Effector CD8-positive, alpha-beta T cell (primary cell): ENCODE measurements around the gene PEAK3.

Source experiments
- DNase-seq: peaks from one replicate; lab custom pipeline; 2025; lab: John Stamatoyannopoulos, UW

The PEAK3 gene

DNA sequence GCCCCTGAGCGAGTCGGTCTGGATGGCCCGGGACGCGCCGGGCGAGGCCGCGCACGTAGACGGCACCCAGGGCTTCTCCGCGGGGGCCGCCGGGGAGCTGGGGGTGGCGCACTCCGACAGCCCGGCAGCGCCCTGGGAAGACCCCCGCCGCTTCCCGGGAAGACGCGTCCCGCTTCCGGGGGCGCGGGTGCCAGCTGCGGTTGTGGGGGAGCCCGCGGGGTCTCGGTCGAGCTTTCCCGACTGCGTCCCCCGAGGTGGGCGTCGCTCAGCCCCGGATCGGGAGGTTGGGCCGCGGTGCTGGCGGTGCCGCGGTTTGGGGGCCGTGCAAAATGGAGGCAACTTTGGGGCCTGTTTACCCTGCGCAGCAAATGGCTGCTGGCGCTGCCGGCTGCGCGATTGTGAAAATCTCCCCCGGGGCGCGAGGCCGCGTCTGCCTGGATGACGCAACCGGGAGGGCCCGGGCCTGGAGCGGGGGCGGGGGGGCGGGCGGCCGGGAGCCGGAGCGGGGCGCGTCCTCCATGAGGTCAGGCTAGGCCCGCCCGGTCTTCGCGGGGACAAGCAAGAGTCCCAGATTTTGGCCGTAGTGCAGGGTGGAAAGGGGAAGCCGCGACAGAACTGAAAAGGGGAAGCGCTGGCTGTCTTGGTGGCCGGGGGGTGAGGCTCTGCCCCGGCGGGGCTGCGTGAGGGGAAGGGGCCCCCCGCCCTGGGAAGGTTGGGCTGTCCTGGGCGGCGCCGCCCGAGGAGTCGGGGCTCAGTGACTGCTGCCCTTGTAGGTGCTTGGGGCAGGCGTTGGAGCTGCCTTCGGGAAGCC, 11.3 kb downstream of the PEAK3 start:
- DNase-seq: peak; percentile 55

DNA sequence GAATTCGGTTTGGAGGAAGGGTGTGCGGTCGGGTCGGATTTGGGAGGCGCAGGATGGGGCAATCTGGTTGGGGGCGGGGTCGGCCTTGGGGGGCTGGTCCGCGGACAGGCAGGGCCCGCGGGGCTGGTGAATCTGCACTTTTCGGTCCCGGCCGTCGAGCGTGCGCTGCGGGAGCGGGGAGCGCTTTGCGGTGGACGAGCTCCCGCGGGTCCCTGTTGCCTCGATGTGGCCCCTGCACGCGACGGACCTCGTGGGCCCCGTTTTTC, 11.9 kb downstream of the PEAK3 start:
- peak; percentile 41 for DNase-seq

DNA sequence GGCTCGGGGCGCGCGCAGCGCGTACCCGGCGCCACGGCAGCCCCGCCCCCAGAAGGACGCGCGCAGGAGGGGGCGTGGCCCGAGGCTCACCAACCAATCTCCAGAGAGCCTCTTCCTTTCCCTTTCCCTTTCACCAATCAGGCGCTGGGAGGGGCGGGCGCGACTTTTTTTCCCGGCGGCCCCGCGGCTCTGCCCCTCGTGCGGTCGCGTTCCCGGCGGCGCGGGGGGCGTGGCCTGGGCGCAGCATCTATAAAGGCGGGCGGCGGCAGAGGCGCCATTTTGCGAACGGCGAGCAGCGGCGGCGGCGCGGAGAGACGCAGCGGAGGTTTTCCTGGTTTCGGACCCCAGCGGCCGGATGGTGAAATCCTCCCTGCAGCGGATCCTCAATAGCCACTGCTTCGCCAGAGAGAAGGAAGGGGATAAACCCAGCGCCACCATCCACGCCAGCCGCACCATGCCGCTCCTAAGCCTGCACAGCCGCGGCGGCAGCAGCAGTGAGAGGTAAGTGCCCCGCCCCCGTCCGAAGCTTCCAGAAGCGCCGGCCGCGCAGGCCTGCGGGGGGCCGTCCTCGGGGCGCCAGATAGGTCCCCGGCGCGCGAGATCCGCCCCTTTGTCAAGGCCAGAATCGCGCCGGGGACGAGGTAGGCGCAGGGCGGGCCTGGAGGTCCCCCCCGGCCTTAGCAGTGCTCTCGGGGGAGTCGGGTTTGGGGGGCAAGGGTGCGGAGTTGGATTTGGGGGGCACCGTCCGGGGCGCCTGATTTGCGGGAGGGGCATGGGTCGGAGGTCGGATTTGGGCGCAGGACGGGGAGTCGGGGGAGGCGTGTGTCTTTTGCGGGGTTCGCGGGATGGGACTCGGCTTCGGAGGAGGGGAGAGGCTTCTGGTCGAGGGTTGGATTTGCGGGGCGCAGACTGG, 12.5 kb downstream of the PEAK3 start:
- DNase-seq: peak; percentile 98

DNA sequence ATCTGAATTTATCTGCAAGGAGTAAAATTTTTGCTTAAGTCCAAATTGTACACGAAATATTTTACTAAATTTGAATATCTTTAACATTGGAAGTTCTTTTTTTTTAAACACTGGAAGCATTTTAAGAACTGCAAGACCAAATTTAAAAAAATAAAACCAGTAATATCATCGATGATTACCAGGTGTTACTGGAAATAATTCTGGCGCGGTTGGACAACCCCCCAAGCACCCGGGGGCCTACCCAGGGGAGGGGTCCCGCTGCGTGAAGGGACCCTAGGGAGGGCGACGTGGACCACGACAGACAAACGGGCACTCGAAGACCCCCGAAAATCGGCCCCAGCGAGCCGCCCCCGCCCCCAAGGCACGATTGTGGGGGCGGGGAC, 13.1 kb downstream of the PEAK3 start:
- no peak for DNase-seq

DNA sequence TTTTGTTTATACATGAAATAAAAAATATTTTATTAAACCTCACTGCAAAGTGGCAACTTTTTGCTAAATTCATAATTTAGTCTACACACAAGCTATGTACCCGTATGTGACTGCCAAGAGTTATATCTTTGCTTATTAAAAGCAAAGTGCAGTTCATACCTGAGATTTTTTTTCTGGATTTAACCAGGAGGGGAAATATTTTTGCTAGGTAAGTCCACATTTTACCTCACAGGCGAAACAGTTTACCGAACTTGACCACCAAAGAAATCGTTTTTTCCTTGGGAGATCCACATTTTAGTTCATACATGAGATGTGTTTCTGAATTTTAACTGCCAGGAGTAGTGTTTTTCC, 13.5 kb downstream of the PEAK3 start:
- DNase-seq: no peak

DNA sequence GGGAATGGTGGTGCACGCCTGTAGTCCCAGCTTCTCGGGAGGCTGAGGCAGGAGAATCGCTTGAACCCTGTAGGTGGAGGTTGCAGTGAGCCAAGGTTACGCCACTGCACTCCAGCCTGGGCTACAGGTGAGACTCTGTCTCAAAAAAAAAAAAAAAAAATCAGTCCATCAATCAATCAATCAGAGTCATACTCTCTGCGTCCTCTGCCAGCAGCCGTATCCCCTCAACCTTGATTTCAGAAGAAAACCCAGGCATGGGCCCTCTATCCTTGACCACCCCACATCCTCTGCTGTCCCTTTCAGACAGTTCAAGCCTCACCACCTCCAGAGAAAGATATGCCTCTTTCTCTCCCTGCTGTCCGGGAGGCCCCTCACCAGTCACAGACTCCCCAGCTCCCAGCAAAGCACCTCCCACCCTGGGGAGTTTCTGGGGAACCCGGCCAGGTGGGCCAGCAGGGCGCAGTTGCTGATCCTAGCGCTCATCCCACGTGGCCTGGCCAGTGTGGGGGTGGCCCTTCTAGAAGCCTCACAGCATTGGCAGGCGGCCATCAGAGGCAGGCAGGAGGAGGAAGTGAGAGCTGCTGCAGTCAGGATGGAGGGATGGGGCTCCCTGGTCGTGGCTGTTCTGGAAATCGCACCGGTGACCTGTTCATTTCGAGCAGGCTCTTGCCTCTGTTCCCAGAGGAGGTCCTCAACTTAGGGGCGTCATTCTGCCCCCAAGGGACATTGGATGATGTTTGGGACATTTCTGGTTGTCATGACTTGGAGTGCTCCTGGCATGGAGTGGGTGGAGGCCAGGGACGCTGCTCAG, 15.6 kb downstream of the PEAK3 start:
- peak; percentile 14 for DNase-seq

DNA sequence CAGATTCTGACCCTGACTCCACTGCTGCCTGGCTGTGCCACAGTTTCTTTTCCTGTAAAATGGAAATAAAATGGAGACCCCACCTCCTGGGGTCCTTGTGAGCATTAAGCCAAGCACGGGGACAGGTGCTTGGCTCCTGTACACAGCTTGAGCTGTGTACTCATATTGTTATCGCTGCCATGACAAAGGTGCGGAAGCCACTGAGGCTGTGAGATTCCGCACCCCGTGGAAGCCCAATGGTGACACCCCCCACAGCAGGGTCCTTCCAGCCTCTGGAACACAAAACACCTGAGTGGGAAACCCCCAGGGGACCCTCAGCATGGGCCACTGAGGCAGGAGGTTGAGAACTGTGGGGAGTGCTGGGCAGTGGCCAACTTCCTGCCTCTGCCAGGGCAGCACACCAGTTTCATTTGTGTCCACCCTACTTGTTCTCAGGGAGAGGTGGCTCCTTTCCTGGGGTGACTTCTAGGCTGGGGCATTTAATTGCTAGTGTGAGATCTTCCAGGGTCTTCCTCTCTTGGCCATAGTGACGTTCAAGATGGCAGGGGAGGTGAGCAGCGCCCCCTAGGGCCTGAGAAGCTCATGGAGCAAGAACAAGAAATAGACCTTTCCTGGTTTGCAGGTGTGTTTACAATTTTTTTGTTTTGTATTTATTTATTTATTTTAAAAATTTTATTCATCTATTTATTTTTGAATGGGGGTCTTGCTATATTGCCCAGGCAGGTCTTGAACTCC, 20.4 kb downstream of the PEAK3 start:
- DNase-seq: peak; percentile 22

DNA sequence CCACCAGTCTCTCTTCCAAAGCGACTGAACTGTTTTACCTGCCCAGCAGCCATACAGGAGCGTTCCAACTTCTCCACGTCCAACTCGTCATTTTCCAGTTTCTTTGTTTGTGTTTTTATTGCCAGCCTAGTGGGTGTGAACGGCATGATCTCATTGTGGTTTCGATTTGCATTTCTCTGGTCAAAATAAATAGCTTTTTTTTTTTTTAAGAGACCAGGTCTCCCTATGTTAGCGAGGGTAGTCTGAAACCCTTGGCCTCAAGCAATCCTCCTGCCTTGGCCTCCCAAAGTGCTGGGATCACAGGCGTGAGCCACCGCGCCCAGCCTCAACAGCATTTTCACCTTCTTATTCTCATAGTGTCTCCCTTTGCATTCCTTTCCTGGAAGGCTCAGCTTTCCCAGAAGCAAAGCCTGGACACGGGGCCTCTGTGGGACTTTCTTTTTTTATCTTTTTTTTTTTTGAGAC, 21.6 kb downstream of the PEAK3 start:
- DNase-seq: no peak

DNA sequence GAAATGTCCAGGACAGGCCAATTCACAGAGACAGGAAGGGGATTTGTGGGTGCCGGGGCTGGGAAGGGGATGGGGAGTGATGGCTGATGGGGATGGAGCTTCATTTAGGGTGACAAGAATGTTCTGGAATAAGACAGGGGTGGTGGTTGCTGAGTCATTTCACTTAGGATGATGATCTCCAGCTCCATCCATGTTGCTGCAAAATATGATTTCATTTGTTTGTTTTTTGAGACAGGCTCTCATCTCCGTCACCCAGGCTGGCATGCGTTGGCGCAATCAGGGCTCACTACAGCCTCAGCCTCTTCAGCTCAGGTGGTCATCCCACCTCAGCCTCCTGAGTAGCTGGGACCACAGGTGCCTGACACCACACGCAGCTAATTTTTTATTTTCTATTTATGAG, 22.6 kb downstream of the PEAK3 start:
- DNase-seq: no peak

DNA sequence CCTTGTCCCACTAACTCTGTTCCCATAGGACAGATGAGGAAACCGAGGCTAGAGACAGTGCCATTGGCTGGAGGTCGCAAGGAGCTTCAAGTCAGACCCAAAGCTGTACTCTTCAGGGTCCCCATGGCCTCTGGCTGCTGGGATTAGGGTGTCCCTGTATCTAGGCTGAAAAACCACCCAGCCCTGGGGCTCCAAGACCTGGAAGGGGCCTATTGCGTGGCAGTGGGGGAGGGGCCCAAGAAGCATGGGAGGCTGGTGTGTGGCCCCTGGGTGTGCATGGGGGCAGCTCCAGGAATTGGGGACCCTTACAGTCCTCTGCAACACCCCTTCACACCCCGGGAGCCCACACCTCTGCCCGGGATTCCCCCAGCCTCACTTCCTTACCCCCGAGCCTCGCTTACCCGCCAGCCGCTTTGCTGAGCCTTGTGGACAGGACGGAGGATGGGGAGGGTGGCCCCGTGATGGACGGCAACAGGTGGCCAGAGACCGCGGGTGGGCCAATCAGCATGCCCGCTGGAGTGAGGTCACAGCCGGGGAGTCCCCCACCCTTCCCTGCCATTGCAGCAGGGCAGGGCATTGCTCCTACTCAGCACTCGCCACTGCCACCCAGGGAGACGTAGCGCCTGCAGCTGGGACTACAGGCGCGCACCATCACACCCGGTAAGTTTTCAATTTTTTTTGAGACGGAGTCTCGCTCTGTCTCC, 25.8 kb downstream of the PEAK3 start, which contains the start of gene JSRP1:
Gene JSRP1, minus strand, starts transcription at position 436 of the 704 bp plus-strand sequence. CDS start 1,103 bp downstream, outside the sequence.
- DNase-seq: no peak

DNA sequence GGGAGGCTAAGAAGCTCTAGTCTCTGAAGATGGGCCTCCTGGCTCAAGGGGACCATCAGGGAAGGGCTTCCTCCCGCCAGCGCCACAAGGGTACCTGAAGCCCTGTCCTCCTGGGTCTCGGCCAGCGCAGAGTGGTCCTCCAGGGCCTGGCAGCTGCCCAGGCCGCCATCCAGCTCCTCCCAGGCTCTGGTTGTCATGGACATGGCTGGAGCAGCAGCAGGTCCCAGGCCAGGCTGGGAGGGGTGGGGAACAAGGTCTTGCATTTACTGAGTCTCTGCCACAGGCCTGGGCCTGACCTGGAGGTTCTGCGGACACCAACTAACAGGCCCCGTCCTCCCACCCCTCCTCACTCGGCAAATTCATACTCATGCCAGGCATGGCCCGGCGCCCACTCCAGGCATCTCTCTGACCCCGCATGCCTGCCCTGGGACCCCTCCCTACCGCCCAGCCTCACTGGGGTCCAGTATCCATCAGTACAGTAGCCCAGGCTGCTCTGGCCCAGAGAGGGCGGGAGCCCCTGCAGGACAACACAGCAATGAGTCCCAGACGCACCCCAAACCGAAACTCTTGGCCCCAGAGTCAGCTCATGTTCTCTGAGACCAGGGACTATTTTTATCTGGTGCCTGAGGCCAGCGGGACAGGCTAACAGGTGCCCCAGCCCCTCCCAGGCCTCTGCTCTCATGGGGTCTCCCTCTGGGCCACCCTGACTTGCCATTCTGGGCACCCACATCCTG, 26.7 kb downstream of the PEAK3 start:
- no peak for DNase-seq

DNA sequence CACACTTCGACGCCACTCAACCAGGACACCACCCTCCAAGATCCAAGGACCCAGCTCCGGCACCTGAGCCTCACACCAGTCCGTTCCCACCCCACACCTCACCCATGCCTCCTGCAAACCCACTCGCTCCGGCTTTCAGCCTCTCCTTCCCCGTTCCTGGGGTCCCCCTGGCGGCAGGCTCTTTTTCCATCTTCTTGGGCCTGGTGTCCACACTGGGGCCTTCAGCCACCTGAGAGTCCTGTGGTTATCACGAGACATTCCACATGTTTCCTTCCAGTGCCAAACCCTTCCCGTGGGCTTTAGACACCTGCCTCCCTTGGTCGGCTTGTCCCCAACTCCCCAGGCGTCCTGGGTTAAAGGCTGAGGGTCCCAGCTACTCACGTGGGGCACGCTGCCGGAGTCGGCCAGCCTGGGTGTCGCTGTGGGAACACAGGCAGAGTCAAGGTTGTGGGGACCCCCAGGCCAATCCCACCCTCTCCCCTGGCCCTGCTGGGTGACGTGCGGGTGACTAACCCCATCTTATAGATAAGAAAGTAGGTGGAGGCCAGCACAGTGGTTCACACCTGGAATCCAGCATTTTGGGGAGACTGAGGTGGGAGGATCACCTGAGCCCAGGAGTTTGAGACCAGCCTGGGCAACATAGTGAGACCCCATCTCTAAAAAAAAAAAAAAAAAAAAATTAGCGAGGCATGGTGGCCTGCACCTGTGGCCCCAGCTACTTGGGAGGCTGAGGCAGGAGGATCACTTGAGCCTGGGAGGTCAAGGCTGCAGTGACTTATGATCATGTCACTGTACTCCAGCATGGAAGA, 27.7 kb downstream of the PEAK3 start:
- DNase-seq: no peak

DNA sequence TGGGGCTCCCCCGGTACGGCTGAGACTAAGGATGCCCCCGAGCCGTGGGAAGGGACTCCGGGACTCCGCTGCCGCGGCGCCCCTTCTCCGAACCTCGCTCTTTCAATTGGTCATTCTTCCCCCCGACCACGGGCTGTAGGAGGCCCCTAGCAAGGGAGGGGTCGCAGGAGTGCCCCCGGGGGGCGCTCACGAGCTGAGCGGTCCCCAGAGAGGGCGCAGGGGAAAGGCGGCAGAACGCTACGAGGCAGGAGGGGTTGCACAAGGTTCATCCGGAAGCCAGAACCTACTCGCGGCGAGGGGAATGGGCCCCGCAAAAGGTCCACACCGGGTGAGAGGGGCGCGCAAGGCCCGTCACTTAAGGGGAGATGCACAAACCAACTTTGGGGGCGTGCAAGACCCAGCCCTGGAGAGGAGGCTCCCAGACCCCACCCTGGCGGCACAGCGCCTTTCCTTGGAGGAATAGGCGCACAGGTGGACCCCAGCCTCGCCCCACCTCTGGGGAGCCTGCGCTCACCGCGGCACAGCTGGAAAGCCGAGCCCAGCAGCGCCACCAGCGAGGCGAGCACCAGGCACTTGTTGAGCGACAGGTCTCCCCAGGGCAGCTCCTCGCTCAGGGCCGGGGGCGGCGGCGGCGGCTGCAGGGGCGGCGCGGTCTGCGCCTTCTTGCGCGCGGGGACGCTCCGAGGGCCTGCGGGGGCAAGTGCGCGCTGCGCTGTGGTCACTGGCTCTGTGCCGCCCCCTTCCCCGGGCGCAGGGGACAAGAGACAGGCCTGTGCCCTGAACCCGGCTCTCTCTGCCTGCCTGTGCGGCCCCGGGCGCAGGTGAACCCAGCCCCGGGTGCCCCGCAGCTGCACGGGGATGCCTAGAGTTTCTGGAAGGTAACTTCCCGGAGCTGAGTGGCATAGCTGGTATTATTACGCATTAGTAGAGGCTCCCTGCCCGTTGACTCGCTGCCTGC, 28.6 kb downstream of the PEAK3 start:
- DNase-seq: peak; percentile 33

DNA sequence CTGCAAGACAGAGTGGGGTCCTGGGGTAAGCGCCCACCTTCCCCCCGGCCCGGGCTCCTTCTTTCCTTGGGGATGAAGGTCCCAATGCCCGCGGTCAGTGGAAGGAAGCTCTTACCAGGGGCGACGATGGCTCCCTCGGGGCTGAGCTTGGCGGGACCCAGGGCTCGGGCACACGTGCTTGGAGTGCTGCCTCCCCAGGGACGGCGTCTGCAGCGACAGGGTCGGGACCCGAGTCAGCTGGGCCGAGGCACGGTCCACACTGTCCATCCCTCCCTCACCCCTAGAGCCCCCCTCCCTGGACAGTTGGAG, 29.2 kb downstream of the PEAK3 start:
- DNase-seq: no peak

DNA sequence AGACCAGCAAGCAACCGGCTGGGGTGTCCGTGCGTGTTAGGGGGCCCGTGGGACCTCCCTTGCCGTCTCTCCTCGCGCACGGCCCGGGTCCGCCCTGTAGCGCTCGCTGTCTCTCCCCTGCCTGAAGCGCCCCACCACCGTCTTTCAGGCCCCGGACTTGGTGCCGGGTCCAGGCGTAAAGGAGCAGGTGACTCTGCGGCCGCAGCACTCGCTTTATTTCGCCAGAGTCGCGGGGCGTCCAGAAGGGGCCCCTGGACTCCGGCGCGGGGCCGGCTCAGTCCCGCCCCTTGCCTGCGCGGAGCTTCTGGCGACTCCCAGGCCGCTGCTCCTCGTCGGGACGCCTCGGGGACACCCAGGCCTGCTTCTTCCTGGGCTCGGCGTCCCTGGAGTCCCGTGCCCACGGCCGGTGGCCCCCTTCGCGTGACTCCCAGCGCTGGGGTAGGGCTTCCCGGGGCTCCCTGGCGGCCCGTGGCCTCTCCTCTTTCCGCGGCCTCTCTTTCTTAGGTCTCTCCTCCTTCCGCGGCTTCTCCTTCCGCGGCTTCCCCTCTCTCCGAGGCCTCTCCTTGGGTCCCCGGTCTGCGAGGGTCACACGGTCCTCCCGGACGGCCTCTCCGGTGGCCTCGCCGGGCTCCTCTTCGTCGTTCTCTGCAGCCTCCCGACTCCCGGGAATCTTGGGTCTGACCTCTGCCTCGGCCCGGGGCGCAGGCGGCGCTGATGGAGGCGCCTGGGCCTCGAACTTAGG, 29.7 kb downstream of the PEAK3 start:
- no peak for DNase-seq

DNA sequence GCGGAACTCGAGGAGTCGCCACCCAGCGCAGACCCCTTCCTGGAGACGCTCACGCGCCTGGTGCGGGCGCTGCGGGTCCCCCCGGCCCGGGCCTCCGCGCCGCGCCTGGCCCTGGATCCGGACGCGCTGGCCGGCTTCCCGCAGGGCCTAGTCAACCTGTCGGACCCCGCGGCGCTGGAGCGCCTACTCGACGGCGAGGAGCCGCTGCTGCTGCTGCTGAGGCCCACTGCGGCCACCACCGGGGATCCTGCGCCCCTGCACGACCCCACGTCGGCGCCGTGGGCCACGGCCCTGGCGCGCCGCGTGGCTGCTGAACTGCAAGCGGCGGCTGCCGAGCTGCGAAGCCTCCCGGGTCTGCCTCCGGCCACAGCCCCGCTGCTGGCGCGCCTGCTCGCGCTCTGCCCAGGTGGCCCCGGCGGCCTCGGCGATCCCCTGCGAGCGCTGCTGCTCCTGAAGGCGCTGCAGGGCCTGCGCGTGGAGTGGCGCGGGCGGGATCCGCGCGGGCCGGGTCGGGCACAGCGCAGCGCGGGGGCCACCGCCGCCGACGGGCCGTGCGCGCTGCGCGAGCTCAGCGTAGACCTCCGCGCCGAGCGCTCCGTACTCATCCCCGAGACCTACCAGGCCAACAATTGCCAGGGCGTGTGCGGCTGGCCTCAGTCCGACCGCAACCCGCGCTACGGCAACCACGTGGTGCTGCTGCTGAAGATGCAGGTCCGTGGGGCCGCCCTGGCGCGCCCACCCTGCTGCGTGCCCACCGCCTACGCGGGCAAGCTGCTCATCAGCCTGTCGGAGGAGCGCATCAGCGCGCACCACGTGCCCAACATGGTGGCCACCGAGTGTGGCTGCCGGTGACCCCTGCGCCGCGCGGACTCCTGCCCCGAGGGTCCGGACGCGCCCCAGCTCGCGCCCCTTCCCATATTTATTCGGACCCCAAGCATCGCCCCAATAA, 30.6 kb downstream of the PEAK3 start:
- no peak for DNase-seq

DNA sequence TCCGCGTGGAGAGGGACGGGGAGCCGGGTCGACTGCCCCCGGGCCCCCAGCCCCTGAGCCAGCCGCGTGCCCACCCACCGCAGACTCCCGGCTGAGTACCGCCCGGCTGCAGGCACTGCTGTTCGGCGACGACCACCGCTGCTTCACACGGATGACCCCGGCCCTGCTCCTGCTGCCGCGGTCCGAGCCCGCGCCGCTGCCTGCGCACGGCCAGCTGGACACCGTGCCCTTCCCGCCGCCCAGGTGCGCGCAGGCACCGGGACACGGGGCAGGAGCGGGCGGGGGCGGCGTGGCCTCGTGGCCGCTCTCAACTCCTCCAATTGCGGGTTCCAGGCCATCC, 31.2 kb downstream of the PEAK3 start:
- DNase-seq: no peak
